HCT116 (cell line): ENCODE measurements around the gene ZNF562. TPM values are rescaled to one million over a fixed set of nuclear protein-coding genes. Genes with fewer than 3 reads are reported as not detected.

ENCODE experiments used
- ATAC-seq: fragments of 200-7000 bp; cut with Tn5 transposase; 2 replicates; pipeline ENCODE4 v1.9.1; 2020; ENCODE audit warnings: mild to moderate bottlenecking, moderate library complexity
- BruUV-seq: library from RNA; stranded (reverse); fragments of 400-500 nt; replicated peaks from 2 replicates; lab custom pipeline; 2021; lab: Mats Ljungman, UMichigan
- CTCF ChIA-PET: fragments of 300-600 bp; sonication (Branson Sonifier 250); formaldehyde crosslinking; loops from one replicate; lab custom pipeline; 2021; ENCODE audit warnings: antibody characterized with exemption; lab: Charles Lee
- POLR2A ChIA-PET: fragments of 300-600, 350-600 bp; sonication (Branson Sonifier 250); formaldehyde crosslinking; loops from one replicate; lab custom pipeline; 2021; ENCODE audit warnings: antibody characterized with exemption; lab: Charles Lee
- RAD21 ChIA-PET, 2 experiments: fragments of 300-600 bp; sonication (Branson Sonifier 250); formaldehyde crosslinking; loops; one replicate each; lab custom pipeline; 2023; ENCODE audit warnings: low total read pairs in 2 of 2; ENCODE audit not compliant: uncharacterized antibody in 2 of 2, unreplicated experiment in 2 of 2, low non-redundant PET in 1 of 2; lab: Charles Lee
- DNase-seq: peaks from one replicate; pipeline ENCODE4 v3.0.0-alpha.2; 2010; ENCODE audit warnings: low read depth, low spot score
- H2AFZ ChIP-seq: fragments of 200-600 bp; shearing (Covaris generic), sonication (generic); 2 replicates; pipeline ENCODE4 v1.6.1; 2017; ENCODE audit warnings: low read depth, mixed run types, mixed read lengths, antibody characterized with exemption, low read length; ENCODE audit not compliant: poor library complexity, severe bottlenecking
- H3K27ac ChIP-seq: 2 replicates; pipeline ENCODE4 v1.5.1; 2012; ENCODE audit warnings: low read depth, low read length
- H3K27me3 ChIP-seq: fragments of 200-600 bp; sonication (generic); 2 replicates; pipeline ENCODE4 v1.6.1; 2016; ENCODE audit warnings: mixed run types, low read length, mixed read lengths; ENCODE audit not compliant: insufficient read depth
- H3K36me3 ChIP-seq, 2 experiments: fragments of 200-500 bp in 1 of 2; fragments of 200-600 bp in 1 of 2; sonication (Bioruptor generic) in 1 of 2; sonication (generic) in 1 of 2; 2 replicates each; pipeline versions ENCODE4 v1.5.1 to v1.6.1; 2014 to 2016; ENCODE audit warnings: low read length in 2 of 2, inconsistent platforms in 1 of 2, mixed read lengths in 1 of 2, mixed run types in 1 of 2; ENCODE audit not compliant: insufficient read depth in 2 of 2, control insufficient read depth in 1 of 2
- H3K4me1 ChIP-seq, 2 experiments: fragments of 200-600 bp in 1 of 2; sonication (generic) in 1 of 2; 2 replicates each; pipeline versions ENCODE4 v1.5.1 to v1.6.1; 2012 to 2017; ENCODE audit warnings: low read length in 2 of 2, inconsistent platforms in 1 of 2, mild to moderate bottlenecking in 1 of 2, mixed read lengths in 1 of 2, mixed run types in 1 of 2, moderate library complexity in 1 of 2; ENCODE audit not compliant: insufficient read depth in 2 of 2, control insufficient read depth in 1 of 2
- H3K4me2 ChIP-seq: fragments of 200-600 bp; sonication (generic); 2 replicates; pipeline ENCODE4 v1.6.1; 2017; ENCODE audit warnings: mixed run types, low read length, mixed read lengths
- H3K4me3 ChIP-seq, 2 experiments: fragments of 200-600 bp in 1 of 2; sonication (generic) in 1 of 2; replicated peaks in 1 of 2; 2 replicates each; pipeline ENCODE4 v1.5.1; 2011 to 2016; ENCODE audit warnings: low read length in 2 of 2, control low read depth in 1 of 2, low read depth in 1 of 2, mild to moderate bottlenecking in 1 of 2, mixed read lengths in 1 of 2, mixed run types in 1 of 2
- H3K79me2 ChIP-seq: fragments of 200-600 bp; sonication (generic); 2 replicates; pipeline ENCODE4 v1.6.1; 2017; ENCODE audit warnings: mild to moderate bottlenecking, mixed run types, low read length, moderate library complexity, mixed read lengths; ENCODE audit not compliant: insufficient read depth
- H3K9ac ChIP-seq: fragments of 200-600 bp; sonication (generic); 2 replicates; pipeline ENCODE4 v1.6.1; 2016; ENCODE audit warnings: low read length, mixed read lengths
- H3K9me2 ChIP-seq: fragments of 200-600 bp; sonication (generic), shearing (Covaris generic); 2 replicates; pipeline ENCODE4 v1.6.1; 2017; ENCODE audit warnings: mixed run types, mild to moderate bottlenecking, moderate library complexity; ENCODE audit not compliant: insufficient read depth
- H3K9me3 ChIP-seq, 2 experiments: fragments of 200-500 bp in 1 of 2; fragments of 200-600 bp in 1 of 2; sonication (Bioruptor generic) in 1 of 2; sonication (generic) in 1 of 2; 2 replicates each; pipeline ENCODE4 v1.6.1; 2014 to 2017; ENCODE audit warnings: low read length in 2 of 2, mixed read lengths in 2 of 2, inconsistent platforms in 1 of 2, low read depth in 1 of 2, mild to moderate bottlenecking in 1 of 2, mixed run types in 1 of 2, moderate library complexity in 1 of 2; ENCODE audit not compliant: control insufficient read depth in 1 of 2, insufficient read depth in 1 of 2
- H4K20me1 ChIP-seq: fragments of 200-600 bp; sonication (generic), shearing (Covaris generic); 2 replicates; pipeline ENCODE4 v1.6.1; 2017; ENCODE audit warnings: mixed run types, mild to moderate bottlenecking, moderate library complexity; ENCODE audit not compliant: insufficient read depth
- ATF3 ChIP-seq: IDR thresholded peaks from 2 replicates; pipeline ENCODE4 v1.6.1; 2012
- CBX3 ChIP-seq: IDR thresholded peaks from 2 replicates; pipeline ENCODE4 v1.6.1; 2012; ENCODE audit warnings: low read depth
- CEBPB ChIP-seq: IDR thresholded peaks from 2 replicates; pipeline ENCODE4 v1.6.1; 2012; ENCODE audit warnings: low read depth
- CTCF ChIP-seq, 3 experiments: fragments of 200-600 bp in 1 of 3; sonication (generic) in 1 of 3; IDR thresholded peaks in 2 of 3; conservative IDR thresholded peaks in 1 of 3; 2 replicates each; pipeline ENCODE4 v1.5.1; 2012 to 2017; ENCODE audit warnings: low read depth in 2 of 3, low read length in 2 of 3, antibody characterized with exemption in 1 of 3, borderline replicate concordance in 1 of 3, control low read depth in 1 of 3, mild to moderate bottlenecking in 1 of 3, mixed read lengths in 1 of 3, mixed run types in 1 of 3, moderate library complexity in 1 of 3; ENCODE audit not compliant: insufficient read depth in 1 of 3
- EGR1 ChIP-seq: IDR thresholded peaks from 2 replicates; pipeline ENCODE4 v1.6.1; 2012; ENCODE audit warnings: low read depth
- ELF1 ChIP-seq: IDR thresholded peaks from 2 replicates; pipeline ENCODE4 v1.6.1; 2012; ENCODE audit warnings: low read depth, borderline replicate concordance
- EZH2 ChIP-seq: fragments of 200-600 bp; sonication (generic); IDR thresholded peaks from 2 replicates; pipeline ENCODE4 v1.6.1; 2017; ENCODE audit warnings: antibody characterized with exemption, mixed run types
- EZH2phosphoT487 ChIP-seq: fragments of 200-600 bp; IDR thresholded peaks from 2 replicates; pipeline ENCODE4 v1.6.1; 2018; ENCODE audit warnings: antibody characterized with exemption, borderline replicate concordance
- FOSL1 ChIP-seq: IDR thresholded peaks from 2 replicates; pipeline ENCODE4 v1.6.1; 2012; ENCODE audit warnings: low read depth
- JUND ChIP-seq: IDR thresholded peaks from 2 replicates; pipeline ENCODE4 v1.6.1; 2012
- MAX ChIP-seq: IDR thresholded peaks from 2 replicates; pipeline ENCODE4 v1.6.1; 2012
- RAD21 ChIP-seq: IDR thresholded peaks from 2 replicates; pipeline ENCODE4 v1.6.1; 2012; ENCODE audit warnings: low read depth, mild to moderate bottlenecking
- SIN3A ChIP-seq: IDR thresholded peaks from 2 replicates; pipeline ENCODE4 v1.6.1; 2012; ENCODE audit warnings: low read depth
- SP1 ChIP-seq: IDR thresholded peaks from 2 replicates; pipeline ENCODE4 v1.6.1; 2012; ENCODE audit warnings: low read depth
- SRF ChIP-seq: IDR thresholded peaks from 2 replicates; pipeline ENCODE4 v1.6.1; 2012; ENCODE audit warnings: low read depth
- TCF7L2 ChIP-seq: IDR thresholded peaks from 2 replicates; pipeline ENCODE4 v1.7.0; 2011; ENCODE audit warnings: borderline replicate concordance, inconsistent platforms; ENCODE audit not compliant: insufficient read depth, insufficient read length; ENCODE audit errors: extremely low read depth
- YY1 ChIP-seq: IDR thresholded peaks from 2 replicates; pipeline ENCODE4 v1.6.1; 2011; ENCODE audit warnings: low read length, low read depth, moderate library complexity, mild to moderate bottlenecking; ENCODE audit not compliant: insufficient replicate concordance; ENCODE audit errors: extremely low read depth
- ZBTB33 ChIP-seq: IDR thresholded peaks from 2 replicates; pipeline ENCODE4 v1.6.1; 2011; ENCODE audit warnings: mild to moderate bottlenecking, low read length, moderate library complexity; ENCODE audit not compliant: insufficient replicate concordance; ENCODE audit errors: extremely low read depth
- ZFX ChIP-seq: fragments of 450-650 bp; IDR thresholded peaks from 2 replicates; pipeline ENCODE4 v1.6.1; 2017
- ZNF274 ChIP-seq: fragments of 200-500 bp; sonication (Bioruptor generic); IDR thresholded peaks from 2 replicates; pipeline ENCODE4 v1.6.1; 2014; ENCODE audit warnings: mild to moderate bottlenecking, low read depth, low read length, inconsistent platforms
- intact Hi-C: fragments of 100-400 bp; cut with micrococcal nuclease; formaldehyde crosslinking; loops from 2 replicates; pipeline ENCODE4 v1.10.0; 2022
- total RNA-seq: library from RNA; stranded (reverse); gene quantifications from one replicate; pipeline ENCODE4 v1.2.1, GENCODE V29; 2021; ENCODE audit not compliant: unreplicated experiment

ZNF562 gene
- total RNA-seq, 1 experiment from 2014 or later = 37.8 TPM

- ChIA-PET POLR2A (no interaction called here), CTCF (no interaction called here), RAD21 (no interaction called here)
- no peak for ATAC-seq
- Histone ChIP-seq H3K79me2 (no peaks in the 10 kb centered on the region), H3K9ac (no peak overlapping the region), H4K20me1 (no peaks in the 10 kb centered on the region), H3K9me3 (no peaks in the 10 kb centered on the region; a peak in 2 of 4 replicates), H3K27me3 (no peaks in the 10 kb centered on the region), H3K9me2 (no peaks in the 10 kb centered on the region), H3K4me3 (no peak overlapping the region), H3K4me2 (no peak overlapping the region), H3K36me3 (no peaks in the 10 kb centered on the region), H3K27ac (no peak overlapping the region), H3K4me1 (no peaks in the 10 kb centered on the region), H2AFZ (no peak overlapping the region)
- no peak for DNase-seq
- intact Hi-C loops = no loop called here
- BruUV-seq = no TSS peak
- TF ChIP-seq CBX3 (no peak), ZNF274 (no peak), RAD21 (no peak), ATF3 (no peak), EZH2 (no peak), JUND (no peak), CEBPB (no peak), EGR1 (no peak), MAX (no peak), EZH2phosphoT487 (no peak), ZFX (no peak), CTCF (IDR thresholded peaks at IDR 0.05 in 2 of 3, conservative IDR thresholded peaks at IDR 0.05 in 1 of 3; ENCODE audit: borderline replicate concordance in 1 of 3, insufficient read depth in 1 of 3, low read depth in 2 of 3, low read length in 2 of 3) (no peak), SRF (no peak), FOSL1 (no peak), ZBTB33 (no peak), ELF1 (no peak), YY1 (no peak), SP1 (no peak), TCF7L2 (no peak), SIN3A (no peak)
Observed at GRCh38 chr19:9700229-9700981, 25.5 kb upstream of the ZNF562 start.
